Measurements from ENCODE around the gene PPP2R5C.
A peak's percentile ranks its signal among the peaks of the same experiment; 100 is the strongest.

The PPP2R5C gene

GRCh38 chr14:101917413-101918017 is 156.0 kb downstream of the PPP2R5C start:
- no peak for DNase-seq (ENCODE audit: low spot score)

- no peak for DNase-seq (ENCODE audit: low spot score)
These were observed 156.8 kb downstream of the PPP2R5C start for GRCh38 chr14:101918065-101918989.

- no peak for DNase-seq (ENCODE audit: low spot score)
These were observed 158.8 kb downstream of the PPP2R5C start for GRCh38 chr14:101920271-101920670.

GRCh38 chr14:101922866-101923265 is 161.4 kb downstream of the PPP2R5C start:
- no peak for DNase-seq (ENCODE audit: low spot score)

- no peak for DNase-seq (ENCODE audit: low spot score)
These were observed 163.6 kb downstream of the PPP2R5C start for GRCh38 chr14:101925152-101925551.

GRCh38 chr14:101926085-101926484 is 164.6 kb downstream of the PPP2R5C start:
- DNase-seq (ENCODE audit: low spot score) = no peak

GRCh38 chr14:101926620-101927019 is 165.1 kb downstream of the PPP2R5C start:
- DNase-seq (ENCODE audit: low spot score) = no peak

- peak; percentile 96 for DNase-seq (ENCODE audit: low spot score)
These were observed 166.3 kb downstream of the PPP2R5C start for GRCh38 chr14:101927859-101928258.

GRCh38 chr14:101928415-101928841 is 166.9 kb downstream of the PPP2R5C start:
- no peak for DNase-seq (ENCODE audit: low spot score)

- DNase-seq (ENCODE audit: low spot score) = no peak
These were observed 167.6 kb downstream of the PPP2R5C start for GRCh38 chr14:101929096-101929495.

- DNase-seq (ENCODE audit: low spot score) = no peak
These were observed 168.4 kb downstream of the PPP2R5C start for GRCh38 chr14:101929946-101930345.

- DNase-seq (ENCODE audit: low spot score) = no peak
These were observed 171.2 kb downstream of the PPP2R5C start for GRCh38 chr14:101932673-101933072.

- no peak for DNase-seq (ENCODE audit: low spot score)
These were observed 171.7 kb downstream of the PPP2R5C start for GRCh38 chr14:101933209-101933608.

- DNase-seq (ENCODE audit: low spot score) = no peak
These were observed 173.2 kb downstream of the PPP2R5C start for GRCh38 chr14:101934601-101935150.

- no peak for DNase-seq (ENCODE audit: low spot score)
These were observed 176.6 kb downstream of the PPP2R5C start for GRCh38 chr14:101937926-101938767.

- DNase-seq (ENCODE audit: low spot score) = no peak
These were observed 178.2 kb downstream of the PPP2R5C start for GRCh38 chr14:101939646-101940170.

GRCh38 chr14:101944451-101944850 is 182.9 kb downstream of the PPP2R5C start:
- no peak for DNase-seq (ENCODE audit: low spot score)

- no peak for DNase-seq (ENCODE audit: low spot score)
These were observed 183.7 kb downstream of the PPP2R5C start for GRCh38 chr14:101945171-101945570.

GRCh38 chr14:101947577-101947903 is 186.0 kb downstream of the PPP2R5C start:
- no peak for DNase-seq (ENCODE audit: low spot score)

- DNase-seq (ENCODE audit: low spot score) = peak; percentile 99
These were observed 186.6 kb downstream of the PPP2R5C start for GRCh38 chr14:101947904-101948665.

- peak; percentile 14 for DNase-seq (ENCODE audit: low spot score)
These were observed 187.2 kb downstream of the PPP2R5C start for GRCh38 chr14:101948666-101949216.
